Measurements from ENCODE around the gene MTX1.

DNA sequence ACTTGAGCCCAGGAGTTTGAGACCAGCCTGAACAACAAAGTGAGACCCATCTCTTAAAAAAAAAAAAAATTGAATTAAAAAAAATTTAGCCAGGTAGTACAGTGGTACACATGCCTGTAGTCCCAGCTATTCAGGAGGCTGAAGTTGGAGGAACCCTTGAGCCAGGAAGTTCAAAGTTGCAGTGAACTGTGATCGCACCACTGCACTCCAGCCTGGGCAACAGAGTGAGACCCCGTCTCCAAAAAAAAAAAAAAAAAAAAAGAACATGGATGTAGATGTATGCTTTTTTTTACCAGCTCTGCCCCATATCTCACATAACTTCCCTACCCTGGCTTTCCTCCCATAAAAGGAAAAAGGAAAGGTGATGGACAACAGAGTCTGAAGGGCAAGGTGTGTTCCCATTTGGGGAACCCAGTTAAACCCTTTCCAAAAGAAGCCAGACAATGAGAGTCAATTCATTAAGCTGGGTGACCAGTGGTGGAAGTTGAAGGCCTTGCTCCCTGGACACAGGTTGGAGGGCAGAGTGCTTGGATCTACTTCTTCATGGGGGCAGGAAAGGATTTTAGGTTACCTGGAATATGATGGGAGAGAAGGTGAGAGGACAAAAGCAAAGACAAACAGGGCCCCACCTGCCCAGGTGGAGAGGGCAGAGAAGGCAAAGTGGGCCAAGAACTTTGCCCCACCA lies 38.3 kb upstream of the MTX1 start:
- TF ChIP-seq POLR2AphosphoS5 (IDR thresholded peaks at IDR 0.05; ENCODE audit: low read depth, low read length) (no peak), EZH2 (IDR thresholded peaks at IDR 0.05) (no peak), POLR2A (IDR thresholded peaks at IDR 0.05; ENCODE audit: borderline replicate concordance, extremely low read depth, insufficient read depth, insufficient read length) (no peak)
- TF ChIP-seq, protein P1, sequence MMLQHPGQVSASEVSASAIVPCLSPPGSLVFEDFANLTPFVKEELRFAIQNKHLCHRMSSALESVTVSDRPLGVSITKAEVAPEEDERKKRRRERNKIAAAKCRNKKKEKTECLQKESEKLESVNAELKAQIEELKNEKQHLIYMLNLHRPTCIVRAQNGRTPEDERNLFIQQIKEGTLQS (IDR thresholded peaks at IDR 0.05): no peak
- TF ChIP-seq, protein P2, sequence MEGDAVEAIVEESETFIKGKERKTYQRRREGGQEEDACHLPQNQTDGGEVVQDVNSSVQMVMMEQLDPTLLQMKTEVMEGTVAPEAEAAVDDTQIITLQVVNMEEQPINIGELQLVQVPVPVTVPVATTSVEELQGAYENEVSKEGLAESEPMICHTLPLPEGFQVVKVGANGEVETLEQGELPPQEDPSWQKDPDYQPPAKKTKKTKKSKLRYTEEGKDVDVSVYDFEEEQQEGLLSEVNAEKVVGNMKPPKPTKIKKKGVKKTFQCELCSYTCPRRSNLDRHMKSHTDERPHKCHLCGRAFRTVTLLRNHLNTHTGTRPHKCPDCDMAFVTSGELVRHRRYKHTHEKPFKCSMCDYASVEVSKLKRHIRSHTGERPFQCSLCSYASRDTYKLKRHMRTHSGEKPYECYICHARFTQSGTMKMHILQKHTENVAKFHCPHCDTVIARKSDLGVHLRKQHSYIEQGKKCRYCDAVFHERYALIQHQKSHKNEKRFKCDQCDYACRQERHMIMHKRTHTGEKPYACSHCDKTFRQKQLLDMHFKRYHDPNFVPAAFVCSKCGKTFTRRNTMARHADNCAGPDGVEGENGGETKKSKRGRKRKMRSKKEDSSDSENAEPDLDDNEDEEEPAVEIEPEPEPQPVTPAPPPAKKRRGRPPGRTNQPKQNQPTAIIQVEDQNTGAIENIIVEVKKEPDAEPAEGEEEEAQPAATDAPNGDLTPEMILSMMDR (IDR thresholded peaks at IDR 0.05 in 2 of 3, conservative IDR thresholded peaks at IDR 0.05 in 1 of 3; ENCODE audit: borderline replicate concordance in 1 of 3, insufficient read depth in 1 of 3, low read depth in 2 of 3, low read length in 2 of 3): no peak
- TF ChIP-seq, protein P3, sequence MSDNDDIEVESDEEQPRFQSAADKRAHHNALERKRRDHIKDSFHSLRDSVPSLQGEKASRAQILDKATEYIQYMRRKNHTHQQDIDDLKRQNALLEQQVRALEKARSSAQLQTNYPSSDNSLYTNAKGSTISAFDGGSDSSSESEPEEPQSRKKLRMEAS (IDR thresholded peaks at IDR 0.05): no peak
